Activated CD8-positive, alpha-beta memory T cell treated with anti-CD3 and anti-CD28 coated beads, Interleukin-2, amount 50 U/mL, for 1 hour (primary cell): ENCODE results near the gene SMYD2.

Experiments
- DNase-seq: peaks from one replicate; pipeline ENCODE4 v3.0.0-alpha.2; 2020; ENCODE audit errors: extremely low read depth

SMYD2 gene

GRCh38 chr1:214361636-214362035 lies 80.7 kb downstream of the SMYD2 start:
- no peak for DNase-seq

GRCh38 chr1:214362188-214362882 lies 81.4 kb downstream of the SMYD2 start:
- DNase-seq = no peak

- no peak for DNase-seq
Measured at GRCh38 chr1:214363386-214363785, 82.4 kb downstream of the SMYD2 start.

GRCh38 chr1:214364386-214364785 lies 83.4 kb downstream of the SMYD2 start:
- no peak for DNase-seq

GRCh38 chr1:214364786-214365295 lies 83.9 kb downstream of the SMYD2 start:
- no peak for DNase-seq

GRCh38 chr1:214367841-214368240 lies 86.9 kb downstream of the SMYD2 start:
- DNase-seq = no peak

- DNase-seq = no peak
Measured at GRCh38 chr1:214369364-214369763, 88.4 kb downstream of the SMYD2 start.

GRCh38 chr1:214370615-214371014 lies 89.7 kb downstream of the SMYD2 start:
- DNase-seq = no peak

GRCh38 chr1:214372092-214372491 lies 91.1 kb downstream of the SMYD2 start:
- DNase-seq = no peak

GRCh38 chr1:214377485-214377884 lies 96.5 kb downstream of the SMYD2 start:
- DNase-seq = no peak

- no peak for DNase-seq
Measured at GRCh38 chr1:214377886-214378285, 96.9 kb downstream of the SMYD2 start.

- no peak for DNase-seq
Measured at GRCh38 chr1:214378492-214378891, 97.5 kb downstream of the SMYD2 start.

GRCh38 chr1:214379236-214379970 lies 98.4 kb downstream of the SMYD2 start:
- DNase-seq = no peak

GRCh38 chr1:214380396-214380795 lies 99.4 kb downstream of the SMYD2 start:
- DNase-seq = no peak

GRCh38 chr1:214380986-214381695 lies 100.2 kb downstream of the SMYD2 start:
- no peak for DNase-seq

GRCh38 chr1:214383381-214384372 lies 102.7 kb downstream of the SMYD2 start:
- DNase-seq = no peak

- DNase-seq = no peak
Measured at GRCh38 chr1:214384373-214385079, 103.6 kb downstream of the SMYD2 start.

GRCh38 chr1:214385428-214385827 lies 104.5 kb downstream of the SMYD2 start:
- no peak for DNase-seq

GRCh38 chr1:214386333-214386732 lies 105.4 kb downstream of the SMYD2 start:
- DNase-seq = no peak
